ENCODE results near the gene LSP1.
A peak's percentile ranks its signal among the peaks of the same experiment; 100 is the strongest.

The LSP1 gene

GRCh38 chr11:1825039-1825740 lies 27.7 kb upstream of the LSP1 start:
- peak; percentile 55 for DNase-seq (ENCODE audit: low spot score)

GRCh38 chr11:1825785-1826451 lies 27.0 kb upstream of the LSP1 start:
- no peak for DNase-seq (ENCODE audit: low spot score)

- peak; percentile 72 for DNase-seq (ENCODE audit: low spot score)
Observed at GRCh38 chr11:1826552-1827094, 26.3 kb upstream of the LSP1 start.

GRCh38 chr11:1827095-1827813 lies 25.6 kb upstream of the LSP1 start:
- DNase-seq (ENCODE audit: low spot score), result peak; percentile 81

- no peak for DNase-seq (ENCODE audit: low spot score)
Observed at GRCh38 chr11:1827931-1828330, 25.0 kb upstream of the LSP1 start.

GRCh38 chr11:1828542-1828941 lies 24.3 kb upstream of the LSP1 start:
- no peak for DNase-seq (ENCODE audit: low spot score)

- peak; percentile 82 for DNase-seq (ENCODE audit: low spot score)
Observed at GRCh38 chr11:1829039-1829820, 23.7 kb upstream of the LSP1 start.

- DNase-seq (ENCODE audit: low spot score), result no peak
Observed at GRCh38 chr11:1830004-1830321, 22.9 kb upstream of the LSP1 start.

- no peak for DNase-seq (ENCODE audit: low spot score)
Observed at GRCh38 chr11:1830322-1831223, 22.3 kb upstream of the LSP1 start.

- no peak for DNase-seq (ENCODE audit: low spot score)
Observed at GRCh38 chr11:1831338-1832210, 21.3 kb upstream of the LSP1 start.

GRCh38 chr11:1832211-1832919 lies 20.5 kb upstream of the LSP1 start:
- peak; percentile 79 for DNase-seq (ENCODE audit: low spot score)

GRCh38 chr11:1832920-1833295 lies 20.0 kb upstream of the LSP1 start:
- no peak for DNase-seq (ENCODE audit: low spot score)

GRCh38 chr11:1834062-1834610 lies 18.7 kb upstream of the LSP1 start:
- no peak for DNase-seq (ENCODE audit: low spot score)

GRCh38 chr11:1834779-1835670 lies 17.9 kb upstream of the LSP1 start, which contains the start of gene SYT8:
Gene SYT8, plus strand, starts transcription at chr11:1834990. Its CDS starts 116 bp downstream, at chr11:1835106.
- DNase-seq (ENCODE audit: low spot score), result no peak

GRCh38 chr11:1835671-1836010 lies 17.2 kb upstream of the LSP1 start:
- no peak for DNase-seq (ENCODE audit: low spot score)

GRCh38 chr11:1836011-1836945 lies 16.6 kb upstream of the LSP1 start:
- DNase-seq (ENCODE audit: low spot score), result no peak

Data from AG20443 (cell line).